IgD-negative memory B cell (primary cell): ENCODE measurements around the gene SDHB. TPM values are rescaled to one million over a fixed set of nuclear protein-coding genes. Genes with fewer than 3 reads are reported as not detected.
A peak's percentile ranks its signal among the peaks of the same experiment; 100 is the strongest.

Experiments used
- H3K27ac Mint-ChIP-seq, 3 donors: one replicate each; pipeline ENCODE4 v1.8.0; 2020 to 2022; ENCODE audit warnings: mild to moderate bottlenecking in 3 of 3, mixed read lengths in 3 of 3, moderate library complexity in 1 of 3
- H3K27me3 Mint-ChIP-seq: one replicate; pipeline ENCODE4 v1.8.0; 2021; ENCODE audit warnings: mixed read lengths
- H3K36me3 Mint-ChIP-seq: one replicate; pipeline ENCODE4 v1.8.0; 2020; ENCODE audit warnings: mild to moderate bottlenecking, mixed read lengths
- H3K4me1 Mint-ChIP-seq, 3 donors: one replicate each; pipeline ENCODE4 v1.8.0; 2020 to 2022; ENCODE audit warnings: mixed read lengths in 3 of 3, mild to moderate bottlenecking in 1 of 3
- H3K4me3 Mint-ChIP-seq, 4 donors: one replicate each; pipeline ENCODE4 v1.8.0; 2020 to 2022; ENCODE audit warnings: mild to moderate bottlenecking in 4 of 4, mixed read lengths in 4 of 4, moderate library complexity in 3 of 4
- H3K9me3 Mint-ChIP-seq, 3 donors: one replicate each; pipeline ENCODE4 v1.8.0; 2020 to 2021; ENCODE audit warnings: mixed read lengths in 3 of 3, mild to moderate bottlenecking in 1 of 3
- polyA plus RNA-seq: library from polyadenylated mRNA; unstranded; fragments of 300-500 nt; fragmentation: Illumina TruSeq; gene quantifications from one replicate; pipeline ENCODE4 v1.2.3, GENCODE V29; 2021

The SDHB gene
- polyA plus RNA-seq, 1 donor from 2014 or later: 137 TPM

DNA sequence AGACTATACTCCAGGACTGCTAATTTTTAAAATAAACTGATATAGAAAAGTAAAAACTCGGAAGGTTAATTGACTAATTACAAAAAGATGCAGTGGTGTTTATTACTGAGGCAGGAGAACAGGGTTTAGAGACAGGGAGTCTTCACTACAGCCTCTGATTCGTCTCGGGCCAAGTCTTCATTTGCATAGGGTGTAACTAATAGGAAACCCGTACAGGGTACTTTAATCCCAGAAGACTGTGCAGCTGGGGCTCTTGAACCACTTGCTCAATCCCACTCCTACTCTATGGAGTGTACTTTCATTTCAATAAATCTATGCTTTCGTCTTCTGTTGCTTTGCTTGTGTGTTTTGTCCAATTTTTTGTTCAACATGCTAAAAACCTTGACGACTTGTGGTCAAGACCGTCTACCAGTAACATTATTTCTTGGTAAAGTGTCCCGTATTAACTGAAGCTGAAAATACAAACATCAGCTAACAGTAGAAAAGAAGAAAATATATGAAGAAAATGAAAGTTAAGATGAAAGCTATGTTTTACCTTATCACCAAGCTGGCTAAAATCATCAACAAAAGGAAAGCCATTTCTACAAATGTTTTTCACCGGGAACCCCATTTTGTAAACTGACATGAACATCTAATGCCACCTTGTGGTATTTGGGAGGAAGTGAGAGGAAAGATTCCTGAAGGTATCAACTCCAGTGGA is 8.0 kb downstream of the SDHB start:
- Mint-ChIP-seq H3K4me3 (peak overlapping the region; percentile 83 to 95 (median 89)), H3K27me3 (no peaks in the 10 kb centered on the region), H3K27ac (peak overlapping the region; percentile 77 to 92 (median 90)), H3K4me1 (peaks cover 17 to 18% (median 18%) of the 10 kb centered on the region in 3 donors), H3K9me3 (no peaks in the 10 kb centered on the region), H3K36me3 (no peaks in the 10 kb centered on the region)

GRCh38 chr1:17045150-17045549 is 8.7 kb downstream of the SDHB start:
- H3K36me3 Mint-ChIP-seq: no peaks in the 10 kb centered on the region
- H3K4me3 Mint-ChIP-seq: peak overlapping the region in 3 of 4 donors; percentile 13 to 94 (median 74)
- H3K27ac Mint-ChIP-seq: peak overlapping the region in 2 of 3 donors; percentile 28 to 92
- no peaks in the 10 kb centered on the region for H3K9me3 Mint-ChIP-seq
- H3K27me3 Mint-ChIP-seq: no peaks in the 10 kb centered on the region
- peaks cover 16 to 17% (median 16%) of the 10 kb centered on the region in 3 donors for H3K4me1 Mint-ChIP-seq

DNA sequence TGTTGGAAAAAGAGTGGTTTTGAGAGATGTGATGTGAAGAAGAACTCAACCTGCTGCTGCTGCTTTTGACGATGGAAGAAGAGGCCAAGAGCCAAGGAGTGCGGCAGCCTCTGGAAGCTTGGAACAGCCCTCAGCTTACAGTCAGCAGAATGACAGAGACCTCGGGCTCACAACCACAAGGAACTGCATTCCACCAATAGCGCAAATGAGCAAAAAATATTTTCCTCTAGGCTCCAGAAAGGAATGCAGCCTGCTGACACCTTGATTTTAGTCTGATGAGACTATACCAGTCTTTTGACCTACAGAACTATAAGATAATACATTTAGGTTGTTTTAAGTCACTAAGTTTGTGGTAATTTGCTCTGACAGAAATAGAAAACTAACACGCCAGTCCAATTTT is 10.2 kb downstream of the SDHB start:
- peaks cover 16 to 17% (median 16%) of the 10 kb centered on the region in 3 donors for H3K4me1 Mint-ChIP-seq
- H3K27me3 Mint-ChIP-seq: no peaks in the 10 kb centered on the region
- H3K27ac Mint-ChIP-seq: no peak overlapping the region
- H3K9me3 Mint-ChIP-seq: no peaks in the 10 kb centered on the region
- no peaks in the 10 kb centered on the region for H3K36me3 Mint-ChIP-seq
- H3K4me3 Mint-ChIP-seq: peak overlapping the region in 1 of 4 donors; percentile 48

DNA sequence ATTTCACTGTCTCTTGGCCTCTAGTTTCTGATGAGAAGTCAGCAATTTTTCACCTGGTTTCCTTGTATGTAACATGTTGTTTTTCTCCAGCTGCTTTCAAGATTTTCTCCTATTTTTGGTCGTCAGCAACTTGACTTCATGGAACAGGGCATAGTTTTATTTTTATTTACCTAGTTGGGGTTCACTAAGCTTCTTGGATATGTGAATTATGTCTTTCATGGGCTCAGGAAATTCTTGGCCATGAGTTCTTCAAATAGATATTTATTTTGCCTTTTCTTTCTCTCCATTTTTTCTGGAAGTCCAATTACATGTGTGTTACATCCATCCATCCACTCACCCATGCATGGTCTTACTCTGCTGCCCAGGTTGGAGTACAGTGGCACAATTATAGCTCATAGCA is 13.7 kb downstream of the SDHB start:
- Mint-ChIP-seq H3K27me3 (no peaks in the 10 kb centered on the region), H3K4me3 (no peak overlapping the region), H3K36me3 (no peaks in the 10 kb centered on the region), H3K9me3 (no peaks in the 10 kb centered on the region), H3K4me1 (peaks cover 4 to 12% (median 6%) of the 10 kb centered on the region in 3 donors), H3K27ac (no peak overlapping the region)

DNA sequence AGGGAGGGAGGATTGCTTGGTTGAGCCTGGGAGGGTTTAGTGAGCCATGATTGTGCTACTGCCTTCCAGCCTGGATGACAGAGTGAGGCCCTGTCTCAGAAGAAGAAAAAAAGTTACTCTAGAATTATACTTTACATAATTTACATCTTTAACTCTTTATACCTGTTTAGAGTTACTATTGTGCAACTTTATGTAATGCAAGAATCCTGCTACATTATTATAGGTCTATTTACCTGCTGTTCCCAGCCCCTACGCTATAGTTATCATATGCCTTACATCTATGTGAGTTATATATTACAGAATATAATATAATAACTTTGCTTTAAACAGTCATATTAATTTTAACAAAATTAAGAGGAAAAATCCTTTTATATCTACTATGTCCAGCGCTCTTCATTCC is 14.3 kb downstream of the SDHB start:
- no peak overlapping the region for H3K4me3 Mint-ChIP-seq
- H3K27ac Mint-ChIP-seq: no peak overlapping the region
- H3K36me3 Mint-ChIP-seq: no peaks in the 10 kb centered on the region
- H3K27me3 Mint-ChIP-seq: no peaks in the 10 kb centered on the region
- peaks cover 0 to 8% (median 0%) of the 10 kb centered on the region in 3 donors for H3K4me1 Mint-ChIP-seq
- no peaks in the 10 kb centered on the region for H3K9me3 Mint-ChIP-seq

GRCh38 chr1:17033481-17033880 is 20.4 kb downstream of the SDHB start:
- Mint-ChIP-seq H3K4me3 (no peak overlapping the region), H3K27me3 (no peaks in the 10 kb centered on the region), H3K4me1 (peaks cover 0 to 5% (median 0%) of the 10 kb centered on the region in 3 donors), H3K36me3 (no peaks in the 10 kb centered on the region), H3K27ac (no peak overlapping the region), H3K9me3 (no peaks in the 10 kb centered on the region)

- Mint-ChIP-seq H3K36me3 (no peaks in the 10 kb centered on the region), H3K9me3 (no peaks in the 10 kb centered on the region), H3K27ac (no peak overlapping the region), H3K4me1 (no peaks in the 10 kb centered on the region), H3K27me3 (no peaks in the 10 kb centered on the region), H3K4me3 (no peak overlapping the region)
Measured at GRCh38 chr1:17032741-17033140, 21.1 kb downstream of the SDHB start.

DNA sequence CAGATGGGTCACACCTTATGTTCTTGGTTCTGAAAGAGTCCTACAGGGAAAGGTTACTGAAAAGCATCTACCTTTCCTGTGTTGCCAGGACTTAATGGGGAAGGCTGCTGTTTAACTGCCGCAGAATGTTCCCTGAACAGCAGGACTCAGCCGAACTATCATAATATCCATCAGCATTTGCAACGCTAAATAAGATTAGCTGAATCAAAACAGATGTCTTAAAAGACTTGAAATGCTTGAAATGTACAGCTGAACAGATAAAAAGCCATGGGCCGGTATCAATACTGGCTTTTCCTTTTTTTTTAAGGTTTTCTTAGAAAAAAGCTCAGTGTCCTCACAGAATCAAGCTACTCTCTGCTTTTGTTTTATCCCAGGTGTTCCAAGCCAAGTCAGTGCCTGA is 22.4 kb downstream of the SDHB start:
- Mint-ChIP-seq H3K4me3 (no peak overlapping the region), H3K9me3 (no peaks in the 10 kb centered on the region), H3K27me3 (no peaks in the 10 kb centered on the region), H3K27ac (peak overlapping the region in 2 of 3 donors; percentile 8 to 16), H3K36me3 (peaks cover 4% of the 10 kb centered on the region), H3K4me1 (no peaks in the 10 kb centered on the region)

DNA sequence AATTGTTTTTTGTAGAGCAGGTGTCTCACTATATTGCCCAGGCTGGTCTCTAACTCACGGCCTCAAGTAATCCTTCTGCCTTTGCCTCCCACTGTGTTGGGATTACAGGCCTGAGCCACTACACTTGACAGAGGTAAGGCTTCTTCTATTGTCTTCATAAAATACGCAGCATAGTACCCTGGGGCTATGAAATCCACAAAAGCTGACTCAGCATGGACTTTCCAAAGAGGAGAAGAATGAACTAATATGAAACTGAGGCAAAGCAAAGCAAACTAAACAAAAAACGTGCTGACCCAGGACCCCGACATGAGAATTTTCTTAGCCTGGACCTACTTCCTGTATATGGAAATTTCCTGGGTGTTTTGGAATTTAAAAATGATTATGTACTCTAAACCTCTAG is 23.6 kb downstream of the SDHB start:
- Mint-ChIP-seq H3K36me3 (peaks cover 4% of the 10 kb centered on the region), H3K4me3 (no peak overlapping the region), H3K9me3 (no peaks in the 10 kb centered on the region), H3K27me3 (no peaks in the 10 kb centered on the region), H3K4me1 (no peaks in the 10 kb centered on the region), H3K27ac (peak overlapping the region in 1 of 3 donors; percentile 31)

DNA sequence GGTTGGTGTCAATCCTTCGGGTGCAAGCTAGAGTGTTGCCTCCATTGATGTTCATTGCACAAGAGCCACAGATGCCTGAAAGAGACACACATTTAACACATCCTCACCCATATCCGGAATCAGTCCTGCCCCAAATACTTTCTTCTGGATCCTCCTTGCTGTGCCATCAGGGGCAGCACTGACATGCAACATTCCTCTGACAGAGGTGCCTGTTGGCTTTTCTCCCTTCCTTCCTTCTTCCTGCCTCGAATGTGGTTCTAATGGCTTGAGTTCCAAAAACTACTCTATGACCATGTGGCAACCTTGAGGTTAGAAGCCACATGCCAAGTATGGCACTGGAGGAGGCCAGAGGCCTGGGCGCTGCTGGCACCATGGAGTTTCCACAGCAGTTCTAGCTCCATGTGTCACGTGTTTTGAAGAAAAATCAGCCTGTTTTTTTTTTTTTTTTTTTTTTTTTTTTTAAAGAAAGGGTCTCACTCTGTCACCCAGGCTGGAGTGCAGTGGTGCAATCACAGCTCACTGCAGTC is 25.1 kb downstream of the SDHB start:
- Mint-ChIP-seq H3K4me3 (no peak overlapping the region), H3K27me3 (no peaks in the 10 kb centered on the region), H3K4me1 (no peaks in the 10 kb centered on the region), H3K27ac (no peak overlapping the region), H3K36me3 (peaks cover 4% of the 10 kb centered on the region), H3K9me3 (no peaks in the 10 kb centered on the region)

DNA sequence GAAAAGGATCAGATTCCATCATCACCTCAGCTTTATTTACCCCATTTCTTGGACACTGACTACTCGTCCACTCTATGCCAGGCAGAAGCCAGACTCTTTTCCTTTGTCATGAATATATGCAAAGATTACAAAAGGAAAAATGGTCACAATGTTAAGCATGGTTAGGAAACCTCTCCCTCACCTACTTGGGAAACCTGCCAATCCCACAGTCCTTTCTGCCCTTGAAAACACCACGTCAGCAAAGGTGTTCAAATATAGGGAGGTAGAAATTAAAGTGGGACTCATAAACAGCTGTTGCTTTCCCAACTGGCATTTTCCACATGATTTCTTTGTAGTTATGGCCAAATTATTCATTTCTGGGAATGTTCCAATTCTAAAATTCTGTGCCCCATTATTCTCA is 25.9 kb downstream of the SDHB start:
- no peak overlapping the region for H3K4me3 Mint-ChIP-seq
- H3K9me3 Mint-ChIP-seq: no peaks in the 10 kb centered on the region
- H3K27ac Mint-ChIP-seq: peak overlapping the region in 1 of 3 donors; percentile 48
- peaks cover 0 to 3% (median 0%) of the 10 kb centered on the region in 3 donors for H3K4me1 Mint-ChIP-seq
- no peaks in the 10 kb centered on the region for H3K27me3 Mint-ChIP-seq
- peaks cover 4% of the 10 kb centered on the region for H3K36me3 Mint-ChIP-seq

DNA sequence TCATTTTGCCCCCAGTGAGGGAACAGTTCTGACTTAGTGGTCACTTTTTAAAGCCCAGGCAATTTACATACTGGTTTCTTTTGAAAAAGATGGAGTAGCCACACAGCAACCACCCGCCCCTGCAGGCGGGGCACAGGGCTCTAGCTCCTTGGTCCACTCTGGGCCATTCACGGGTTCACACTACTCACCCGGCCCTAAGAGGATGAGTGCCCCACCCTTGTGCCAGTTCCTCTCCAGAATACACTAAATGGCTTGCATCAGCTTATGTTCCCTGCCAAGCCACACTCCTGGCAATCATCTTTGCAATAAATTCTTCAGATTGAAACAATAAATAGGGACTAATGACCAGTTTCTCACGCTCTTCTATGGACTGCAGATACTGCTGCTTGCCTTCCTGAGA is 26.4 kb downstream of the SDHB start:
- H3K27me3 Mint-ChIP-seq: no peaks in the 10 kb centered on the region
- H3K36me3 Mint-ChIP-seq: peaks cover 4% of the 10 kb centered on the region
- no peaks in the 10 kb centered on the region for H3K9me3 Mint-ChIP-seq
- no peak overlapping the region for H3K27ac Mint-ChIP-seq
- peaks cover 0 to 3% (median 0%) of the 10 kb centered on the region in 3 donors for H3K4me1 Mint-ChIP-seq
- no peak overlapping the region for H3K4me3 Mint-ChIP-seq

DNA sequence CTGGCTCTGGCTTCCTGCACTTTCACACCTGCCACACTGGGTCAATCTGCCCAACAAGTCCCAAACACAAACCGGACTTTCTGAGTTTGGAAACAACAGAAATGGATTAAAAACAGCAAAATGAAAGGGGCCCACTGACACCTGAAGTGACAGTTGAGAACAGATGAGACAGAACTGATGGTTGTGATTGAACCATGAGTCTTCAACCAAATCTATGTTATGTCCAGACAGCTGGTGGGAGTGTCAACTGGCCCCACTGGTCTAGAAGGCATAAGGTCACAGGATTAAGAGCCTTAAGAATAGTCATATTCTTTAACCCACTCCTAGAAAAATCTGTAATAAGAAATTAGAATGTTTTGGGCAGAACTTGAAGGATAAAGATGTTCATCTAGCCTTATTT is 29.1 kb downstream of the SDHB start:
- H3K36me3 Mint-ChIP-seq: peaks cover 4% of the 10 kb centered on the region
- no peak overlapping the region for H3K4me3 Mint-ChIP-seq
- no peaks in the 10 kb centered on the region for H3K27me3 Mint-ChIP-seq
- peak overlapping the region in 1 of 3 donors; percentile 57 for H3K27ac Mint-ChIP-seq
- no peaks in the 10 kb centered on the region for H3K9me3 Mint-ChIP-seq
- peaks cover 2 to 4% (median 3%) of the 10 kb centered on the region in 3 donors for H3K4me1 Mint-ChIP-seq

DNA sequence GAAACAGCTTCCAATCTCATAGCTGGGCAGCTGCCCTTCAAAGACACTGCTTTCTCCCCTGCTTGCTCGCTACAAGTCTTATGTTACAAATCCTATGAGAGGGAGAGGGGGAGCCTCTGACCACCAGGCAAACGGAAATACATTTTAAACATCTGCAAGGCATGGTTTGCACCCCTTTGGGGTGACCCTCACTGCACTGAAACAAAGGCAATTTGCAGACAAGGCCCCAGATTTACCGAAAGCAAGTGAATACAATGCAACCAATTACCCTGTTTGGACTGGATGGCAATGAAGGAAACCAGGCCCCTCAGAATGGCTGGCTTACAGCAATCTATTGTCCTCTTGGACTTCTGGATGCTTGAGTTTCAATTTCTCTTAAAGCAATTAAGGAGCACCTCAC is 30.3 kb downstream of the SDHB start:
- peaks cover 9% of the 10 kb centered on the region for H3K36me3 Mint-ChIP-seq
- no peaks in the 10 kb centered on the region for H3K27me3 Mint-ChIP-seq
- peak overlapping the region in 1 of 3 donors; percentile 86 for H3K27ac Mint-ChIP-seq
- H3K4me1 Mint-ChIP-seq: peaks cover 12 to 14% (median 13%) of the 10 kb centered on the region in 3 donors
- H3K9me3 Mint-ChIP-seq: no peaks in the 10 kb centered on the region
- peak overlapping the region in 1 of 4 donors; percentile 13 for H3K4me3 Mint-ChIP-seq

DNA sequence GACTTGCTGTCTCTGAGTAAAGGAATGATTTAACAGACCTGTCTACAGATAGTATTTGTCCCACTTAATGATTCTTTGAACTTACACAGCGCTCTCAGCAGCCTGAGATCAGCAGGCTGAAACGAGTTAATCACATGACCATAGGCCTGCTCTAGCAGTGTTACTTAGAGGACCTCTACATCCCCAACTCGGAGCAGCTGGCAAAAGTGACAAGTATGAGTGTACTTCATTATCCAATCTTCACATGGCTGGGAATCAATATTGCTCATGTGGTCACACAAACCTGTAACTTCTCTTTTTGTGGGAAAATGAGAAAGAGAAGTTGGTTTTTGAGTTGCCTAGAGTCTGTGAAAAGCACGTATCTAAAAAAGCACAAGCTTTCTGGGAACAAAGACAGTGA is 30.7 kb downstream of the SDHB start:
- Mint-ChIP-seq H3K27ac (peak overlapping the region in 1 of 3 donors; percentile 86), H3K4me1 (peaks cover 12 to 16% (median 15%) of the 10 kb centered on the region in 3 donors), H3K27me3 (no peaks in the 10 kb centered on the region), H3K9me3 (no peaks in the 10 kb centered on the region), H3K36me3 (peaks cover 9% of the 10 kb centered on the region), H3K4me3 (peak overlapping the region in 1 of 4 donors; percentile 13)

DNA sequence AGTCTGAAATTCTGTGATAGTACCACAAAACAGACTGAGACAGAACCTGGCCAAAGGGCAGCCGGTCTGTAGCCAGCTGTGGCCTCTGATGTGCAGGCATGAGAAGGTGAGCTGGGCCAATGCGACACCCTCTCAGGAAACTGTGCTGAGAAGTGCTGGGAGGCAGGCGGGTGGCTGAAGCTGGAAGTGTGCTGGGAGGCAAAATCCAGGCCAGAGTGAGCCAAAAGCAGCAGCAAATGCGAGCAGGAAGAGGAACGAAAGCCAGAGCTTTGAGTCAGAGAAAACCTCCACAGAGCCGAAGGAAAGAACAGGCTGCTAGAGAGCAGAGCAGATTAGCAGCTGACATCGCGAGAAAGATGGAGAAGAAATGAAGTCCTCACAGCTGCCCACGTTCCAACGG is 31.9 kb downstream of the SDHB start:
- Mint-ChIP-seq H3K36me3 (peaks cover 6% of the 10 kb centered on the region), H3K4me3 (no peak overlapping the region), H3K27ac (peak overlapping the region in 1 of 3 donors; percentile 76), H3K4me1 (peaks cover 15 to 16% (median 15%) of the 10 kb centered on the region in 3 donors), H3K27me3 (no peaks in the 10 kb centered on the region), H3K9me3 (no peaks in the 10 kb centered on the region)
